HG03442 (cell line): Measurements from ENCODE around the gene POU2F3.

Experiments used
- ATAC-seq: cut with Tn5 transposase; IDR thresholded peaks from one replicate; pipeline ENCODE4 v1.9.1; 2021; ENCODE audit warnings: mild to moderate bottlenecking, moderate library complexity; ENCODE audit not compliant: unreplicated experiment

The POU2F3 gene

DNA sequence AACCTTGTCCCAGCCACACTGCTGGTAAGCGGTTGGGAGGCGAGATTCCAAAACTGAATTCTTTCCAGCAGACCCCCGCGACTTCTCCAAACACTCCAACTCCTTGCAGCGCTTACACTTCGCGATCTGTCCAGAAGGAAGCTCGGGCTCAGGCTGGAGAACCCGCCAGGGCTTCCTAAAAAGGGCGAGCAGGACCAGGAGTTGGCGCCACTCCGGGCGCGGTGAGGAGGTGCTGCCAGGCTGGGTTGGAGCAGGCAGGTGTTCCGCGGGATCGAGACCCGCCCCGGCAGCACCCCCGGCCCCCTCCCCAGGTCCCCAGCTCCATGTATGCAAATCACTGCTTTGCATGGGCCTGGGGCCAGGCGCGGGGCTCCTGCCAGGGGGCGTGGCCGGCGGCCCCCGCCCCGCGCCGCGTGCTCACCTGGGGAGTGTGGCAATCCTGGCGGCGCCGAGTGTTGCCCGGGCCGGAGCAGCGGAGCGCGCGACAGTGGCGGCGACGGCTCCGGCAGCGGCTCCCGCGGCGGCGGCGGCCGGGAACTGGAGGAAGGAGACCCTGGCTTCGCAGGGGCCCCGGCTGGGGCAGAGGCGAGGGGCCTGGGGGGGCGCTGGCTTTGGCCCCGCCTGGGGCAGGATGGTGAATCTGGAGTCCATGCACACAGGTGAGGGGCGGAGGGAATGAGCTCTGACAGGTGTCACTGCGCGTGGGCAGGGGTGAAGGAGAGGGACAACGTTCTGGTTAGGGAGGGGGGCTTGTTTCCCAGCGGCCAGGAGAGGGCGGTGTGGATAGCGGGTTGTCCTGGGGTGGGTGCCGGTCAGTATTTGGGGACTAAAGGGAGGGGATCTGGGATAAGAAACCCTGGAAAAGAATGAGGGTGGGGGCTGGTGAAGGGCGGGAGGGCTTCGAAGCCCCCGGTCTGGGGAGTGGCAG is at the start of gene POU2F3:
TSS of gene POU2F3 (plus strand) at position 428 of the 928 bp plus-strand sequence. CDS start at position 632, 204 bp downstream.
- ATAC-seq: no peak

GRCh38 chr11:120191058-120191457 is 48.9 kb upstream of the POU2F3 start:
- no peak for ATAC-seq

GRCh38 chr11:120192831-120193625 is 46.9 kb upstream of the POU2F3 start:
- ATAC-seq: no peak

GRCh38 chr11:120194166-120194565 is 45.8 kb upstream of the POU2F3 start:
- no peak for ATAC-seq

GRCh38 chr11:120195601-120196320 is 44.2 kb upstream of the POU2F3 start:
- ATAC-seq: no peak

- no peak for ATAC-seq
Measured at GRCh38 chr11:120196826-120197225, 43.1 kb upstream of the POU2F3 start.

DNA sequence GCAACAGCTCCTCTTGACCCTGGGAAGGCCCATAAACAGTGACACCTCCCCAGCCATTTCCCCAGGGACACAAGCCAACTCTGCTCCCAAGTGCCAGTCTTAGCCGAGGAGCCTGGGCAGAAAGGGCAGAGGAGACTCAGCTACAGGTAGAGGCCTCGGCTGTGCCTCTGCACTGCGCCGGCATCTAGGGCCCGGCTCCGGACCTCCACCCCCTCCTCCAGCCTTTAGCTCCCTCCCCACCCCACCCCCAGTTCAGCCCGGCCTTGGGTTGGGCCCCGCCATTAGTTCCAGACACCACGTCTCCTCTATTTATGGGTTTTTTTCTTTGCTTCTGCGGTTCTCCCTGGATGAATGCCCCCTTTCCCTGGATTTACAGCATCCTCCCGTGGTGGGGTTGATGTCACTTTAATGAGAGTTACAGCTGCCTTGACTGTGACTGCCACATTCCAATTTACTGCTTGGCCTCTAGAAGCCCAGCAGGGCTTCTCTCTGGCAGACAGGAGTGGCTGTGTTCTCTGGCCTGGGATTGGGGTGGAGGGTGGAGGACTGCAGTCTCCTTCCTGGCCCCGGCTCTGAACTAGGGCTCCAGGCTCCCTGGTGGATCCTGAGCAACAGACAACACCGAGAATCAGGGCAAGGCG is 42.6 kb upstream of the POU2F3 start:
- no peak for ATAC-seq

GRCh38 chr11:120197977-120198376 is 42.0 kb upstream of the POU2F3 start:
- ATAC-seq: no peak

GRCh38 chr11:120198403-120198786 is 41.5 kb upstream of the POU2F3 start:
- no peak for ATAC-seq

GRCh38 chr11:120198787-120199469 is 41.0 kb upstream of the POU2F3 start:
- ATAC-seq: no peak

GRCh38 chr11:120199613-120200012 is 40.3 kb upstream of the POU2F3 start:
- ATAC-seq: no peak

GRCh38 chr11:120200677-120201076 is 39.3 kb upstream of the POU2F3 start:
- no peak for ATAC-seq

- ATAC-seq: no peak
Measured at GRCh38 chr11:120201653-120202052, 38.3 kb upstream of the POU2F3 start.

GRCh38 chr11:120203626-120204025 is 36.3 kb upstream of the POU2F3 start:
- no peak for ATAC-seq

DNA sequence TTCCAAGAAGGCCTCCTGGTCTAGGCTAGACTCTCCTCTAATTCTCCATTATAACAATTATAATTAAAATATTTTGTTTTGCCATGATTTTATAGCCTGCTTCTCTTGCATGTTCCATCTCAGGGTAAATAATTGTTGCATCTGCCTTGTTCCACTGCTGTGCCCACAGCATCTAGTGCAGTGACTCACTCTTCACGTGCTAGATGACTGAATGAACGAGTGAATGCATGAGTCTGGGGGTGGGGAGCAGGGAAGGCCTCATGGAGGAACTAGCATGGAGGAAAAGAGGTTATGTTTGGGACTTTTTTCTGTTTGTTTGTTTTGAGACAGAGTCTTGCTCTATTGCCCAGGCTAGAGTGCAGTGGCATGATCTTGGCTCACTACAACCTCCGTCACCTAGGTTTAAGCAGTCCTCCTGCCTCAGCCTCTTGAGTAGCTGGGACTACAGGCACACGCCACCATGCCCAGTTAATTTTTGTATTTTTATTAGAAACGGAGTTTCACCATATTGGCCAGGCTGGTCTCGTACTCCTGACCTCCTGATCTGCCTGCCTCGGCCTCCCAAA is 34.3 kb upstream of the POU2F3 start:
- ATAC-seq: no peak

DNA sequence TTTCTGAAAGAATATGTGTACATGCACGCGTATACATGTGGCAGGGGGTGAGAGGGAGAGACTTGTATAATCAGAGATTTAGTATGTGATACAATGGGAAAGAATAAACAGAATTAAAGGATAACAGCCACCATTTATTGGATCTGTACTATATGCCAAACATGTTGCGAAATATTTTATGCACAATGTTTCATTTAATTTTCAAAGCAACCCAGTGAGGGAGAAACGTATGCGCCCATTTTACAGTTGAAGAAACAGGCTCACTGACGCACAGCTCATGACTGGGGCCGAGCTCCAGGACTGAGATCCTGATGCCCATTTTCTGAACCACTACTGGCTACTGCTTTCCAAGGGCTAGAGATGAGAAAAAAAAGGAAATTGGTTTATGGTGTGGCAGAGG is 32.4 kb upstream of the POU2F3 start:
- ATAC-seq: no peak

DNA sequence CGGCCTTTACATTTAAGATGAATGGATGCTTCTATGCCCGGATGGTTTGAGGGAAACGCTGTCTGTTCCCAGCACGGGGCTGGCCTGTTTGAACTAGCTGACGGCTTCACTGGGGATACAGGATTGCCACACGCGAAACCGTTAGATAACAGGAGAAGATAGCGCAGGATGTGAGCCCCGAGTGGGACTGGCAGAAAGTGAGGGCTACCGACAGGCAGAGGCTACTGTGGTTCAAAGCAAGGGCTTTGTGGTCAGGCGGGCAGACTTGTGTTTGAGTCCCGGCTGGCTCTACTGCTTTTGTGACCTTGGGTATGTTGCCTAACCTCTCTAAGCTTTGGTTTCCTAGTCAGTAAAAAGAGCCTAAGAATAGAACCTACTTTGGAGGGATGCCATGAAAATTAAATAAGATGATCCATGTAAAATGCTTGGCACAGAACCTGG is 31.9 kb upstream of the POU2F3 start:
- no peak for ATAC-seq

DNA sequence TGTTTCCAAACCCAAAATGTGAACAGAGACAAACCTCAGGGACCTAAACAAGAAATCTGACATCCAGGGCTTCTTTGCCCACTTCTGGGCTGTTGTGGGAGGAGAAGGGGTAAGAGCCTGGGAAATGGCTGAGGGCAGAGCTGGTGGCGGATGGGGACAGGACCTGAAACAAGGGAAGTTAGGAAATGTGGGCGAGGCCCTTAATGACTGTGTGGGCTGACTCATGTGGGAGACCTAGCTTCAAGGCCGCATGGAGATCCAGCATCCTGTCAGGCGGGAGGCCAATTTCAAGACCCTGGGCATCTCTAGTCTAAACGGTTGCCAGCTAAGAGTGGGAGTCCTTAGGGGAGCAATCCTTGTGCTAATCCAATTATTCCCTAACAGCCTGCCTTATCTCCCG is 31.2 kb upstream of the POU2F3 start:
- ATAC-seq: no peak

- ATAC-seq: no peak
Measured at GRCh38 chr11:120209746-120210625, 30.0 kb upstream of the POU2F3 start.
